HepG2 (cell line): ENCODE measurements around the gene GMEB2. TPM values are rescaled to one million over a fixed set of nuclear protein-coding genes. Genes with fewer than 3 reads are reported as not detected.

Source experiments
- AGO1 ChIP-seq: fragments of 200-400 bp; formaldehyde crosslinking; IDR thresholded peaks from 2 replicates; pipeline ENCODE4 v1.6.1; 2017; ENCODE audit warnings: mild to moderate bottlenecking, low read depth, low read length, moderate library complexity; ENCODE audit not compliant: poor library complexity, severe bottlenecking
- ATRX ChIP-seq: sonication (generic); formaldehyde crosslinking; IDR thresholded peaks from 2 replicates; pipeline ENCODE4 v1.4.0; 2020; ENCODE audit warnings: missing genetic modification reagents, borderline replicate concordance
- CREM ChIP-seq, 2 experiments: sonication (generic) in 1 of 2; formaldehyde crosslinking in 1 of 2; IDR thresholded peaks; 2 replicates each; pipeline versions ENCODE4 v1.4.0 to v1.6.1; 2016 to 2020; ENCODE audit warnings: antibody characterized with exemption in 1 of 2, mild to moderate bottlenecking in 1 of 2, missing genetic modification reagents in 1 of 2
- CTCF ChIP-seq: sonication (generic); formaldehyde crosslinking; IDR thresholded peaks from 2 replicates; pipeline ENCODE4 v1.5.0; 2020; ENCODE audit warnings: mild to moderate bottlenecking, missing genetic modification reagents, moderate library complexity
- DRAP1 ChIP-seq: IDR thresholded peaks from 2 replicates; pipeline ENCODE4 v1.6.1; 2016; ENCODE audit warnings: missing genetic modification reagents, missing compliant biosample characterization
- HBP1 ChIP-seq: IDR thresholded peaks from 2 replicates; pipeline ENCODE4 v1.6.1; 2016; ENCODE audit warnings: low read depth, control low read depth
- HNRNPUL1 ChIP-seq: fragments of 200-400 bp; formaldehyde crosslinking; IDR thresholded peaks from 2 replicates; pipeline ENCODE4 v1.6.1; 2017; ENCODE audit warnings: low read depth, mild to moderate bottlenecking, low read length, moderate library complexity
- IRX3 ChIP-seq: sonication (generic); formaldehyde crosslinking; IDR thresholded peaks from 2 replicates; pipeline ENCODE4 v1.8.1; 2023; ENCODE audit warnings: mild to moderate bottlenecking, low read depth, missing genetic modification reagents, borderline replicate concordance
- KDM4B ChIP-seq: sonication (generic); formaldehyde crosslinking; IDR thresholded peaks from 2 replicates; pipeline ENCODE4 v1.4.0; 2020; ENCODE audit warnings: missing genetic modification reagents
- KMT2A ChIP-seq: sonication (generic); formaldehyde crosslinking; IDR thresholded peaks from 2 replicates; pipeline ENCODE4 v1.4.0; 2020; ENCODE audit warnings: missing genetic modification reagents
- MATR3 ChIP-seq: sonication (generic); formaldehyde crosslinking; IDR thresholded peaks from 2 replicates; pipeline ENCODE4 v1.4.0; 2020; ENCODE audit warnings: missing genetic modification reagents
- MAZ ChIP-seq, 2 experiments: sonication (generic) in 1 of 2; formaldehyde crosslinking in 1 of 2; IDR thresholded peaks; 2 replicates each; pipeline versions ENCODE4 v1.5.0 to v1.6.1; 2012 to 2020; ENCODE audit warnings: low read depth in 2 of 2, mild to moderate bottlenecking in 2 of 2, borderline replicate concordance in 1 of 2, improper control_type of control experiment in 1 of 2, low read length in 1 of 2, missing genetic modification reagents in 1 of 2, moderate library complexity in 1 of 2
- NFE2L1 ChIP-seq: sonication (generic); formaldehyde crosslinking; IDR thresholded peaks from 2 replicates; pipeline ENCODE4 v1.4.0; 2020; ENCODE audit warnings: missing genetic modification reagents, mild to moderate bottlenecking, borderline replicate concordance
- NKX3-1 ChIP-seq: sonication (generic); formaldehyde crosslinking; IDR thresholded peaks from 2 replicates; pipeline ENCODE4 v1.5.0; 2020; ENCODE audit warnings: missing genetic modification reagents
- SMYD3 ChIP-seq: sonication (generic); formaldehyde crosslinking; IDR thresholded peaks from 2 replicates; pipeline ENCODE4 v1.8.1; 2023; ENCODE audit warnings: mild to moderate bottlenecking, missing genetic modification reagents
- THRA ChIP-seq: sonication (generic); formaldehyde crosslinking; IDR thresholded peaks from 2 replicates; pipeline ENCODE4 v1.4.0; 2020; ENCODE audit warnings: missing genetic modification reagents, borderline replicate concordance
- U2AF1 ChIP-seq: fragments of 200-400 bp; formaldehyde crosslinking; optimal IDR thresholded peaks from 2 replicates; pipeline ENCODE3; 2017; ENCODE audit warnings: mild to moderate bottlenecking, low read depth, low read length
- ZC3H13 ChIP-seq: sonication (generic); formaldehyde crosslinking; IDR thresholded peaks from 2 replicates; pipeline ENCODE4 v1.8.1; 2023; ENCODE audit warnings: mild to moderate bottlenecking, missing genetic modification reagents, moderate library complexity
- ZFP41 ChIP-seq: sonication (generic); formaldehyde crosslinking; IDR thresholded peaks from 2 replicates; pipeline ENCODE4 v1.4.0; 2020; ENCODE audit warnings: mild to moderate bottlenecking, missing genetic modification reagents, borderline replicate concordance
- ZFP62 ChIP-seq: sonication (generic); formaldehyde crosslinking; IDR thresholded peaks from 2 replicates; pipeline ENCODE4 v1.4.0; 2020; ENCODE audit warnings: missing genetic modification reagents
- ZNF317 ChIP-seq: sonication (generic); formaldehyde crosslinking; IDR thresholded peaks from 2 replicates; pipeline ENCODE4 v1.5.0; 2020; ENCODE audit warnings: mild to moderate bottlenecking, missing genetic modification reagents
- polyA plus RNA-seq, 8 experiments: library from polyadenylated mRNA; depleted of rRNA in 3 of 8; stranded (reverse) in 7 of 8; unstranded in 1 of 8; fragments of >200 nt; fragmentation: Illumina TruSeq in 4 of 8; extraction: Trizol in 4 of 8; gene quantifications; 2 replicates each; pipeline versions ENCODE4 v1.2.1 to v1.2.3, GENCODE V29; 2011 to 2016; ENCODE audit warnings: low read depth in 4 of 8, missing spikeins in 1 of 8, mixed read lengths in 1 of 8; ENCODE audit not compliant: insufficient read depth in 1 of 8
- total RNA-seq, 5 experiments: library from RNA; depleted of rRNA; stranded (reverse); fragments of >200 nt; fragmentation: Illumina TruSeq; extraction: Trizol; gene quantifications; 2 replicates each; pipeline ENCODE4 v1.2.3, GENCODE V29; 2016; ENCODE audit warnings: low read depth in 1 of 5

GMEB2 gene
- total and polyA plus RNA-seq, 2 of the 13 experiments (the other 11 are each of a cell fraction or from before 2014, with no cell fraction given), result 10.6 to 12.4 TPM

- no peak for TF ChIP-seq MAZ (IDR thresholded peaks at IDR 0.05; ENCODE audit: borderline replicate concordance, low read depth, low read length)
- TF ChIP-seq MAZ (CRISPR knock-in tag; IDR thresholded peaks at IDR 0.05; ENCODE audit: low read depth), result no peak
- no peak for TF ChIP-seq ZNF317
- TF ChIP-seq ZFP41 (CRISPR knock-in tag), result no peak
- TF ChIP-seq KMT2A (CRISPR knock-in tag), result no peak
- TF ChIP-seq SMYD3 (CRISPR knock-in tag), result no peak
- no peak for TF ChIP-seq U2AF1
- TF ChIP-seq CREM (IDR thresholded peaks at IDR 0.05), result no peak
- TF ChIP-seq CREM (CRISPR knock-in tag; IDR thresholded peaks at IDR 0.05), result no peak
- TF ChIP-seq ZC3H13 (CRISPR knock-in tag), result peak; percentile 82; the same call in 1 of the 2 replicates
- no peak for TF ChIP-seq AGO1
- no peak for TF ChIP-seq CTCF (CRISPR knock-in tag)
- no peak for TF ChIP-seq MATR3 (CRISPR knock-in tag)
- no peak for TF ChIP-seq ATRX (CRISPR knock-in tag)
- TF ChIP-seq THRA (CRISPR knock-in tag), result no peak
- 0 out of 2 replicates have a peak, but pooled peaks have one; percentile 70 for TF ChIP-seq ZFP62 (CRISPR knock-in tag)
- TF ChIP-seq NFE2L1 (CRISPR knock-in tag), result no peak
- TF ChIP-seq IRX3, result no peak
- no peak for TF ChIP-seq DRAP1 (CRISPR knock-in tag)
- TF ChIP-seq KDM4B, result no peak
- TF ChIP-seq NKX3-1 (CRISPR knock-in tag), result no peak
- no peak for TF ChIP-seq HBP1
- no peak for TF ChIP-seq HNRNPUL1
Measured at GRCh38 chr20:63657260-63657936, 30.5 kb upstream of the GMEB2 start (continued).
